Measurements from ENCODE around the gene STOML1.

Gene STOML1

DNA sequence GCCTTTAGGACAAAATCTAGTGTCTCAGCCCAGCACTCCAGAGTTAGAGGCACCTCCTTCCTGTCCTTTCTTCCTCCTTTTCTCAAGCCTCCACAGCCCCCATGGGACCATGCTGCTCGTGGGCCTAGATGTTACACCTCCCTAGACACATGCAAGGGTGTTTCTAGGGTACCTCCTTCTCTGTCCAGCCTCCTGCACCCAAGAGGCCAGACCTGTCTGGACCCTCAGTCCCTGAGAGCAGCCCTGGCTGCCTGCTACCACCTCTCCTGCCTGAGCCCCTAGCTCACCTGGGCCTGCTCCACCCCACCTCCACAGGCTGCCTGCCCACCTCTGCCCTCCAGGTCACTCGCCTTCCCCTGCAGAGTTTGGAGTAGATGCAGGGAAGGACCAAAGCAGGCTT is 60.7 kb downstream of the STOML1 start:
- no peaks in the 10 kb centered on the region for H3K36me3 Mint-ChIP-seq (ENCODE audit: low read depth)
- H3K27me3 Mint-ChIP-seq (ENCODE audit: low read depth, poor library complexity): peaks cover 2% of the 10 kb centered on the region
- H3K27ac Mint-ChIP-seq: no peak overlapping the region
- no peak overlapping the region for H3K4me3 Mint-ChIP-seq
- peaks cover 62% of the 10 kb centered on the region for H3K4me1 Mint-ChIP-seq
- no peaks in the 10 kb centered on the region for H3K9me3 Mint-ChIP-seq
- TF ChIP-seq CTCF (IDR thresholded peaks at IDR 0.05): no peak
- DNase-seq: no peak

DNA sequence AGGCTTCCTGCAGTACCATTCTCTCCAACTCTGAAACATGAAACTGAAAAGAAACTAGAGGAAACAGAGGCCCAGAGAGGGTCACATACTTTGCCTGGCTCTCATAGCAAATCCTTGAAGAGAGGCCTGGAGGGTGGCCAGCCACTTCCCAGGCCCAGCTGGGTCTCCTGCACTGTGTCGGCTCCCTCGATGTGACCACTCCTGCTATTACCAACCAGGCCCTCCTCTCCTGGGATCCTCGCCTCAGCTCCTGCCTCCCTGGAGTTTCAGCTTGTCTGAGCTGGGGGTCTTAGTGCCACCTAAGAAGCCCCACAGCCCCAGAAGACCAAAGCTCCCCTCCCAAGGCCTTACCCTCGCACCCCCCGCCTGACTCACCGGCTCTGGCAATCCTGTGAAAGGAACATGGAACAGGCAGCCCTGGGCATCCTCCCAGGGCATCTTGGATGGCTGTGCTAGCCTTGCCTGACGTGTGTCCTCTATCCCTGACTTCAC is 61.3 kb downstream of the STOML1 start:
- Mint-ChIP-seq H3K4me1 (peaks cover 59% of the 10 kb centered on the region), H3K4me3 (no peak overlapping the region), H3K27me3 (ENCODE audit: low read depth, poor library complexity) (peaks cover 2% of the 10 kb centered on the region), H3K27ac (no peak overlapping the region), H3K9me3 (no peaks in the 10 kb centered on the region), H3K36me3 (ENCODE audit: low read depth) (no peaks in the 10 kb centered on the region)
- no peak for DNase-seq
- no peak for TF ChIP-seq CTCF (IDR thresholded peaks at IDR 0.05)

DNA sequence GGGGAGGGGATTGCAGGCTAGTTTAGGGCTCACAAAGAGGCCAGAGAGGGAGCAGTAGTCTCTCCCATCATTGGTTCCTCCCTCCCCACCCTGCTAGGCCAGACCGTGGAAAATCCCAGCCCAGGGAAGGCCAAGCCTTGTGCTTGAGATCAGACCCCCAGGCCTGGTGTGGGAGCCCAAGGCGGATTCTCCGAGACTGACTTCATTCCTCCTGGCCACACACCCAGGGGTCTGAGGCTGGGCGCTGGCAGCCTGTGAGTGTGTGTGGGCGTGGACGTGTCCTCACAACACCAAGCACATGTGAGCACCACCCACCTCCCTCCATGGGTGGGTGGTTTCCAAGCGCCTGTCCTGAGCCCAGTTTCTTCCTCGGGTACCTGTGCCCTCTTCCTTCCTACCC is 61.7 kb downstream of the STOML1 start:
- Mint-ChIP-seq H3K4me1 (peaks cover 59% of the 10 kb centered on the region), H3K27me3 (ENCODE audit: low read depth, poor library complexity) (peaks cover 2% of the 10 kb centered on the region), H3K27ac (no peak overlapping the region), H3K9me3 (no peaks in the 10 kb centered on the region), H3K36me3 (ENCODE audit: low read depth) (no peaks in the 10 kb centered on the region), H3K4me3 (no peak overlapping the region)
- TF ChIP-seq CTCF (IDR thresholded peaks at IDR 0.05): no peak
- no peak for DNase-seq

GRCh38 chr15:73928971-73929627 is 63.0 kb downstream of the STOML1 start:
- TF ChIP-seq CTCF (IDR thresholded peaks at IDR 0.05): no peak
- no peak for DNase-seq
- Mint-ChIP-seq H3K4me1 (peaks cover 60% of the 10 kb centered on the region), H3K9me3 (no peaks in the 10 kb centered on the region), H3K27ac (no peak overlapping the region), H3K4me3 (peak overlapping the region; percentile 86), H3K27me3 (ENCODE audit: low read depth, poor library complexity) (peaks cover 6% of the 10 kb centered on the region), H3K36me3 (ENCODE audit: low read depth) (no peaks in the 10 kb centered on the region)

Measured in nephron progenitor cell (in vitro differentiated cells).